Bone marrow (tissue), 2 donors: ENCODE measurements around the gene ZNF76.
"Not testable (repeated sequence)": the region's sequence is repeated elsewhere in the genome, so short reads cannot be mapped to it uniquely, and the experiment has no call there.

Experiments used
- DNase-seq, 2 donors: peaks; one replicate each; lab custom pipeline; 2025; lab: John Stamatoyannopoulos, UW

Gene ZNF76

GRCh38 chr6:35330541-35331119, 71.1 kb downstream of the ZNF76 start:
- DNase-seq, result no peak

DNA sequence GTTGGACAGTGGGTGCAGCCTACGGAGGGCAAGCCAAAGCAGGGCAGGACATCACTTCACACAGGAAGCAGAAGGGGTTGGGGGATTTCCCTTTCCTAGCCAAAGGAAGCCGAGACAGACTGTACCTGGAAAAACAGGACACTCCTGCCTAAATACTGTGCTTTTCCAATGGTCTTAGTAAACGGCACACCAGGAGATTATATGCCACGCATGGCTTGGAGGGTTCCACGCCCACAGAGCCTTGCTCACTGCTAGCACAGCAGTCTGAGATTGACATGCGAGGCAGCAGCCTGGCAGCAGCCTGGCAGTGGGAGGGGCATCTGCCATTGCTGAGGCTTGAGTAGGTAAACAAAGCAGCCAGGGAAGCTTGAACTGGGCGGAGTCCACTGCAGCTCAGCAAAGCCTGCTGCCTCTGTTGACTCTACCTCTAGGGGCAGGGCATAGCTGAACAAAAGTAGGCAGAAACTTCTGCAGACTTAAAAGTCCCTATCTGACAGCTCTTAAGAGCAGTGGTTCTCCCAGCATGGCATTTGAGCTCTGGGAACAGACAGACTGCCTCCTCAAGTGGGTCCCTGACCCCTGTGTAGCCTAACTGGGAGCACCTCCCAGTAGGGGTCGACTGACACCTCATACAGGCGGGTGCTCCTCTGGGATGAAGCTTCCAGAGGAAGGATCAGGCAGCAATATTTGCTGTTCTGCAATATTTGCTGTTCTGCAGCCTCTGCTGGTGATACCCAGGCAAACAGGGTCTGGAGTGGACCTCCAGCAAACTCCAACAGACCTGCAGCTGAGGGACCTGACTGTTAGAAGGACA, 72.7 kb downstream of the ZNF76 start:
- DNase-seq, result not testable (repeated sequence)

GRCh38 chr6:35341557-35341956, 82.0 kb downstream of the ZNF76 start:
- DNase-seq, result no peak

DNA sequence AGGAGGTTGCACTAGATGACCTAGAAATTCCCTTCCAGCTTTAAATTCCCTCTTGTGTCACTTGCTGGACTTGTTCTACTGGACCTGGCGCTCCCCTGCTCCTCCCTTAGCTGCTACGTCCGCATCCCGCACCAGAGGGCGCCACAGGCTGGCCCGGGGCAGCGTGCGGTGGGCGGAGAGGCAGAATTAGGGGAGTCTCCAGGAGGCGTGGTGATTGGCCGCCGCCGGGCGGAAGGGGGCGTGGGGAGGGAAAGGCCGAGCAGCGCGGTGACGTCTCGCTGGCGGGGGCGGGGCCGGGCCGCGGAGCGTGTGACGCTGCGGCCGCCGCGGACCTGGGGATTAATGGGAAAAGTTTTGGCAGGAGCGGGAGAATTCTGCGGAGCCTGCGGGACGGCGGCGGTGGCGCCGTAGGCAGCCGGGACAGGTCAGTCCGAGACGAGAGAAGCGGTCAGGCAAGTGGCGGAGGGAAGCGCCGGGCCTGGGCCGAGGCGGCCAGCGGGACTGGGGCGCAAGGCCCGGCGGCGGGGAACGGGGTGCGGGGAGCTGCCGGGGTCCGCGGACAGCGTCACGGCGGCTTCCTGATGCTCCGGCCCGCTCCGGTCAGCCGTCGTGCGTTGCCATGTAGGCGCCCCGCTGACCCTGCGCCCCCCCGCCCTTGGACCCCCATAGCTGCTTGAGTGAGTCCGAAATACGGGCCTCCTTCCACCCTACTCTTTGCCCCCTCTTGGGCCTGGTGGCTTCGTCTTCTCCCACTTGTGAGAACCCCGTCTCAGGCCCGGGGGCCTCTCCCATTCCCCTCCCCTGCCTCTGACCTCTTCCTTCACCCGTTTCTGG, 82.9 kb downstream of the ZNF76 start, which contains the start of gene PPARD:
Gene PPARD, plus strand, starts transcription at position 301 of the 834 bp plus-strand sequence. CDS start 68,530 bp downstream, outside the sequence.
- peak; percentile 78 to 90 for DNase-seq

DNA sequence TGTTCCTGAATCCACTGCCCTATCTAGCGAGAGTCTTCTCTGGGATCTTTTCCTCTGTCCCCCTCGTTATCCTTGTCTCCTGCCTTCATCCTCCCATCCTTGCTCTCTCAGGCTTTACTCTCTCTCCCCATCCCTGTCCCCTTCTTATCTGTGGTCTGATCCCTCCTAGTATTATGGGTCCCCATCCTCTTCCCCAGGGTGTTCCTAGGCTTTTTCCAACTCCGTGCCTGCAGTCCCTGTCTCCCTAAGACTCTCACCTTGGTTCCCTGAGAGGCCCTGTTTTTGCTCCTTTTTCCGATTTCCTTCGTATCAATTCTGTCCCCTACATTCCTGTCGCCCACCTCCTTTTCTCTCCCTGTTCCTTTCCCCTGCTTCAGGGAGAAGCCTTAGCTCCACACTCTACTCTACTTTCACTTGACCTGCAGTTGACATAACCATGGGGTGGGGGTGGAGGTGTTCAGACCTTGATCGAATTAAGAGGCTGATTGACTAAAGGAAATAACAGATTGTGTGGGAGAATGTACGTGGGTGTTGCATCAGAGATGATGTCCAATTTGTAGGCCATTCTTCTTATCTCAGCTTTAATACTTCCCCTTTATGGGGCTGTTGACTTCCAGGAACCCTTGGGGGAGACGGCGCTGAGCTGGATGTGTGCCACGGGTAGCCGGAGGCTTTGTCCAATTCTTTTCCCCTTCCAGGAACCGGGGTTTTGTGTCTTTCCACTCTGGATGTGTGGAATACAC, 83.7 kb downstream of the ZNF76 start:
- DNase-seq, result peak in 1 of 2 donors; percentile 39

DNA sequence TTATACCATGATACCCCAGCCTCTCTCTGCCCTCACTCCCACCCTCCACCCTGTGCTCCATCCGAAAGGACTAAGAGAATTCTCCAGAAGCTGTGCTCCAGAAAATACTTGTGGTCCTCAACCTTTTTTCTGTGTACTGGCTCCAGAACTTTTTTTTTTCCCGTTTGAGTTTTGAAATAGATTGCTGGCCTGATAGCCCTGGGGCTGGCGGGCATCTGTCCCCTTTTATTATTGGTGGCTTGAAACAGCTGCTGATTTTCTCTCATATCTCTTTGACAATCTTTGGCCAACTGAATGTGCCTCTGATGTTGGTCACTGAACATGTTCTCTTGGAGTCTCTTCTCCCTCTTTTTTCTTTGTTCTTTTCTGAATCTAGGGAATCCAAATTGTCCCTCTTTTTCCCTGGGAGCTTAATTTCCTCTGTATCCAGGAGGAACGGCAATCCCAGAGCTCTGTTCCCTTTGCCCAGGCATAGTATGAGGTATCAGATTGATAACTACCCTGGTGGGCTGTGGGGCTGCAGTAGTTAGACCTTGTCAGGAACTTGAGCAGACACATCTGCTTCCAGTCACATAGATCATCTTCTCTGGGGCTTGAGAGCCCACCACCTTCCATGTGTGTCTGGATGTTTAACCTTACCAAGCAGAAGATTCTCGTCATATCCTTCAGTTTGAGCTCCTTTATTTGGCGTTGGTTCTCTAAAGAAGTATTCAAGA, 84.5 kb downstream of the ZNF76 start:
- DNase-seq, result no peak
